CD14-positive monocyte (primary cell): ENCODE data around the gene LMTK3. TPM values are rescaled to one million over a fixed set of nuclear protein-coding genes. Genes with fewer than 3 reads are reported as not detected.

Source experiments
- DNase-seq, 3 donors: peaks; one replicate each; pipeline ENCODE4 v3.0.0-alpha.2; 2011 to 2022
- H2AFZ ChIP-seq: 2 replicates; pipeline ENCODE4 v1.6.0; 2012; ENCODE audit warnings: mild to moderate bottlenecking, low read depth, low read length, inconsistent platforms; ENCODE audit not compliant: insufficient read depth, poor library complexity, severe bottlenecking
- H3K27ac ChIP-seq, 2 donors: 1 replicate in 1 of 2; 2 replicates in 1 of 2; pipeline ENCODE4 v1.5.1; 2012 to 2013; ENCODE audit warnings: low read length in 2 of 2, control low read depth in 1 of 2, inconsistent platforms in 1 of 2, low read depth in 1 of 2, mild to moderate bottlenecking in 1 of 2
- H3K27me3 ChIP-seq, 2 donors: one replicate each; pipeline versions ENCODE4 v1.6.0 to v1.6.1; 2011 to 2013; ENCODE audit warnings: low read length in 2 of 2; ENCODE audit not compliant: control insufficient read depth in 2 of 2, insufficient read depth in 2 of 2
- H3K36me3 ChIP-seq, 2 donors: replicated peaks in 1 of 2; 1 replicate in 1 of 2; 2 replicates in 1 of 2; pipeline versions ENCODE4 v1.5.1 to v1.6.1; 2012 to 2013; ENCODE audit warnings: low read length in 2 of 2, control low read depth in 1 of 2, inconsistent platforms in 1 of 2, mild to moderate bottlenecking in 1 of 2; ENCODE audit not compliant: insufficient read depth in 2 of 2, control insufficient read depth in 1 of 2
- H3K4me1 ChIP-seq, 2 donors: 1 replicate in 1 of 2; 2 replicates in 1 of 2; pipeline versions ENCODE4 v1.5.1 to v1.6.1; 2012 to 2013; ENCODE audit warnings: low read length in 2 of 2, control low read depth in 1 of 2, inconsistent platforms in 1 of 2, mild to moderate bottlenecking in 1 of 2, moderate library complexity in 1 of 2; ENCODE audit not compliant: insufficient read depth in 2 of 2, control insufficient read depth in 1 of 2
- H3K4me2 ChIP-seq: replicated peaks from 2 replicates; pipeline ENCODE3; 2012; ENCODE audit warnings: low read length, moderate library complexity, mild to moderate bottlenecking; ENCODE audit not compliant: poor library complexity, severe bottlenecking; ENCODE audit errors: extremely low read depth
- H3K4me3 ChIP-seq, 3 experiments: fragments of 200-600 bp in 1 of 3; sonication (generic) in 1 of 3; replicated peaks in 1 of 3; 1 replicate in 2 of 3; 2 replicates in 1 of 3; pipeline ENCODE4 v1.5.1; 2011 to 2013; ENCODE audit warnings: low read length in 3 of 3, mild to moderate bottlenecking in 3 of 3, control low read depth in 2 of 3, low read depth in 2 of 3, inconsistent platforms in 1 of 3, moderate library complexity in 1 of 3
- H3K79me2 ChIP-seq: 2 replicates; pipeline ENCODE4 v1.6.0; 2012; ENCODE audit warnings: mild to moderate bottlenecking, control low read depth, inconsistent platforms, low read length, moderate library complexity; ENCODE audit not compliant: insufficient read depth
- H3K9ac ChIP-seq: 2 replicates; pipeline ENCODE4 v1.6.0; 2017; ENCODE audit warnings: low read length, mild to moderate bottlenecking; ENCODE audit not compliant: insufficient read depth, poor library complexity, severe bottlenecking
- H3K9me3 ChIP-seq, 2 donors: replicated peaks in 1 of 2; 1 replicate in 1 of 2; 2 replicates in 1 of 2; pipeline versions ENCODE4 v1.5.1 to v1.6.1; 2012 to 2013; ENCODE audit warnings: low read length in 2 of 2, control low read depth in 1 of 2; ENCODE audit not compliant: control insufficient read depth in 1 of 2, insufficient read depth in 1 of 2
- H4K20me1 ChIP-seq: 2 replicates; pipeline ENCODE4 v1.6.0; 2012; ENCODE audit warnings: mild to moderate bottlenecking, low read length, control low read depth, moderate library complexity; ENCODE audit not compliant: insufficient read depth
- H3K27ac Mint-ChIP-seq, 7 donors: one replicate each; pipeline ENCODE4 v1.8.0; 2020; ENCODE audit warnings: mild to moderate bottlenecking in 7 of 7, mixed read lengths in 7 of 7, moderate library complexity in 6 of 7, inconsistent platforms in 2 of 7
- H3K27me3 Mint-ChIP-seq, 3 donors: one replicate each; pipeline ENCODE4 v1.8.0; 2021 to 2022; ENCODE audit warnings: low read depth in 3 of 3, mild to moderate bottlenecking in 3 of 3, mixed read lengths in 3 of 3, moderate library complexity in 3 of 3, inconsistent platforms in 1 of 3
- H3K36me3 Mint-ChIP-seq, 2 donors: one replicate each; pipeline ENCODE4 v1.8.0; 2020; ENCODE audit warnings: mixed read lengths in 2 of 2, inconsistent platforms in 1 of 2, mild to moderate bottlenecking in 1 of 2
- H3K4me1 Mint-ChIP-seq: one replicate; pipeline ENCODE4 v1.8.0; 2020; ENCODE audit warnings: mild to moderate bottlenecking, mixed read lengths
- H3K4me3 Mint-ChIP-seq, 2 donors: one replicate each; pipeline ENCODE4 v1.8.0; 2020; ENCODE audit warnings: mild to moderate bottlenecking in 2 of 2, mixed read lengths in 2 of 2, moderate library complexity in 1 of 2
- H3K9me3 Mint-ChIP-seq, 7 donors: one replicate each; pipeline ENCODE4 v1.8.0; 2020 to 2022; ENCODE audit warnings: mixed read lengths in 7 of 7, mild to moderate bottlenecking in 6 of 7, moderate library complexity in 6 of 7, inconsistent platforms in 2 of 7
- WGBS: methylation state at CpG from one replicate; pipeline ENCODE4 v1.1.5; 2013; ENCODE audit warnings: missing lambda C conversion rate; ENCODE audit not compliant: insufficient coverage; 5-methylcytosine and 5-hydroxymethylcytosine counted together
- intact Hi-C, 2 donors: fragments of 100-400 bp; cut with micrococcal nuclease; formaldehyde crosslinking; loops; one replicate each; pipeline versions ENCODE4 v1.15.0 to v1.15.1; 2023
- polyA plus RNA-seq, 3 donors: library from polyadenylated mRNA; depleted of rRNA in 1 of 3; unstranded in 2 of 3; stranded (reverse) in 1 of 3; fragments of 300-500 nt in 2 of 3; fragments of >200 nt in 1 of 3; fragmentation: Illumina TruSeq in 2 of 3; gene quantifications; 1 replicate in 2 of 3; 2 replicates in 1 of 3; pipeline ENCODE4 v1.2.3, GENCODE V29; 2012 to 2021
- TF ChIP-seq, protein P1 (sequence below): fragments of 200-600 bp; IDR thresholded peaks from one replicate; pipeline ENCODE4 v1.8.0; 2022; ENCODE audit warnings: antibody characterized with exemption, mild to moderate bottlenecking

LMTK3 gene
- polyA plus RNA-seq, 3 donors, result 0.08 TPM; not detected in 2

DNA sequence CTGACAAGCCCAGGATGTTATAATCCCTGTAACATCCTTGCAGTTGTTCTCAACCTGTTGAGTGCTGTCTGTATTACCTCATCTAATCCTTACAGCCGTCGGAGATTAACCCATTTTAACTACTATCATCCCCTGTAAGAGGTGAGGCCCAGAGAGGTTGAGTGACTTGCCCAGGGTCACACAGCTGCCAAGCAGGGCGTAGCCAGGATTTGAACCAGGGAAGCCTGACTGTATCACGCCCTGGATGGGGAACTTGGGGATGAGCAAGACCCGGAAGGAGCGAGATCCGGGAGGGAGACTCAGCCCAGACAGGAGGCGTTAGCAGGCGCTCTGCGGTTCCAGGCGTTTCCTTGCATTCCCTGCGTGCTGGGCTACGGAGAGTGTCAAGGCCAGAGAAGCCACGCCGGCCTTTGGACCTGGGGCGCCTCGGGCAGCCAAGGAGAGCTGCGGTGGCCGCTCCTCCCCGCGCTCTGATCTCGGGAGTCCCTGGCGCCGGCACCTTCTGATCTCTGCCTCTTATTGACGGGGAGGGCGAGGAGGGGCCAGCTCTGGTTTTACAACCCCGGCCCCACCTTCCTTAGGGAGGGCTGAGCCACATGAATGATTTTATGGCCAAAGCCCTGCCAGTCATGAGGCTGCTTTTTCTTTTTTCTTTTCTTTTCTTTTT lies 46.5 kb upstream of the LMTK3 start:
- Histone ChIP-seq H4K20me1 (no peaks in the 10 kb centered on the region), H3K27me3 (peaks cover 0 to 11% of the 10 kb centered on the region in 2 donors), H3K27ac (no peak overlapping the region), H3K4me2 (peak overlapping the region; percentile 66), H3K79me2 (no peaks in the 10 kb centered on the region), H3K4me1 (peaks cover 4 to 9% of the 10 kb centered on the region in 2 donors), H3K9me3 (no peaks in the 10 kb centered on the region), H3K4me3 (peak overlapping the region in 2 of 3 experiments; percentile 29 to 46), H2AFZ (peak overlapping the region; percentile 79), H3K36me3 (no peaks in the 10 kb centered on the region), H3K9ac (peak overlapping the region; percentile 33)
- peaks cover 10% of the 10 kb centered on the region for H3K4me1 Mint-ChIP-seq
- peak; percentile 40 to 56 (median 46) for DNase-seq
- no peaks in the 10 kb centered on the region for H3K36me3 Mint-ChIP-seq
- TF ChIP-seq, protein P1, sequence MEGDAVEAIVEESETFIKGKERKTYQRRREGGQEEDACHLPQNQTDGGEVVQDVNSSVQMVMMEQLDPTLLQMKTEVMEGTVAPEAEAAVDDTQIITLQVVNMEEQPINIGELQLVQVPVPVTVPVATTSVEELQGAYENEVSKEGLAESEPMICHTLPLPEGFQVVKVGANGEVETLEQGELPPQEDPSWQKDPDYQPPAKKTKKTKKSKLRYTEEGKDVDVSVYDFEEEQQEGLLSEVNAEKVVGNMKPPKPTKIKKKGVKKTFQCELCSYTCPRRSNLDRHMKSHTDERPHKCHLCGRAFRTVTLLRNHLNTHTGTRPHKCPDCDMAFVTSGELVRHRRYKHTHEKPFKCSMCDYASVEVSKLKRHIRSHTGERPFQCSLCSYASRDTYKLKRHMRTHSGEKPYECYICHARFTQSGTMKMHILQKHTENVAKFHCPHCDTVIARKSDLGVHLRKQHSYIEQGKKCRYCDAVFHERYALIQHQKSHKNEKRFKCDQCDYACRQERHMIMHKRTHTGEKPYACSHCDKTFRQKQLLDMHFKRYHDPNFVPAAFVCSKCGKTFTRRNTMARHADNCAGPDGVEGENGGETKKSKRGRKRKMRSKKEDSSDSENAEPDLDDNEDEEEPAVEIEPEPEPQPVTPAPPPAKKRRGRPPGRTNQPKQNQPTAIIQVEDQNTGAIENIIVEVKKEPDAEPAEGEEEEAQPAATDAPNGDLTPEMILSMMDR, result no peak
- 13% methylated on average over 24 of the region's 27 CpGs for WGBS
- H3K4me3 Mint-ChIP-seq, result peak overlapping the region; percentile 62 to 71
- peak overlapping the region in 1 of 7 donors; percentile 2 for H3K27ac Mint-ChIP-seq
- H3K27me3 Mint-ChIP-seq, result peaks cover 4 to 19% (median 8%) of the 10 kb centered on the region in 3 donors
- intact Hi-C loops, result no loop called here
- H3K9me3 Mint-ChIP-seq, result no peaks in the 10 kb centered on the region

DNA sequence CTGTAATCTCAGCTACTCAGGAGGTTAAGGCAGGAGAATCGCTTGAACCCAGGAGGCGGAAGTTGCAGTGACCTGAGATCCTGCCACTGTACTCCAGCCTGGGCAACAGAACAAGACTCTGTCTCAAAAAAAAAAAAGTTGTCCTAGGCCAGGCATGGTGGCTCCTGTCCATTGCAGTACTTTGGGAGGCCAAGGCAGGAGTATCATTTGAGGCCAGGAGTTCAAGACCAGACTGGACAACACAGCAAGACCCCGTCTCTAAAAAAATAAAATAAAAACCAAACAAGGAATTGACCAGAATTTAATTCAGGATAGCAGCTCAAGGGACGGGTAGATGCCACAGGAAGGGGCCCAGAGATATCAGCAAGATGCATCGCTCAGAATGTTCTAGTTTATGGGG lies 45.2 kb upstream of the LMTK3 start:
- no peaks in the 10 kb centered on the region for H3K36me3 Mint-ChIP-seq
- WGBS, result 100% methylated on average over 3 of the region's 5 CpGs

More for the DNA sequence above, 45.2 kb upstream of the LMTK3 start:
- Histone ChIP-seq H3K27me3 (peaks cover 0 to 11% of the 10 kb centered on the region in 2 donors), H3K36me3 (no peaks in the 10 kb centered on the region), H3K9ac (no peak overlapping the region), H3K79me2 (no peaks in the 10 kb centered on the region), H3K4me1 (peaks cover 4 to 7% of the 10 kb centered on the region in 2 donors), H4K20me1 (no peaks in the 10 kb centered on the region), H3K9me3 (no peaks in the 10 kb centered on the region), H3K27ac (no peak overlapping the region), H3K4me2 (no peak overlapping the region), H3K4me3 (no peak overlapping the region), H2AFZ (no peak overlapping the region)
- Mint-ChIP-seq H3K27me3 (peaks cover 4 to 19% (median 8%) of the 10 kb centered on the region in 3 donors), H3K27ac (no peak overlapping the region), H3K9me3 (no peaks in the 10 kb centered on the region), H3K4me1 (peaks cover 8% of the 10 kb centered on the region), H3K4me3 (no peak overlapping the region)
- TF ChIP-seq, protein P1, result no peak
- no peak for DNase-seq
- intact Hi-C loops, result no loop called here
